ENCODE data around the gene TMEM271.
A peak's percentile ranks its signal among the peaks of the same experiment; 100 is the strongest.

Gene TMEM271, protein sequence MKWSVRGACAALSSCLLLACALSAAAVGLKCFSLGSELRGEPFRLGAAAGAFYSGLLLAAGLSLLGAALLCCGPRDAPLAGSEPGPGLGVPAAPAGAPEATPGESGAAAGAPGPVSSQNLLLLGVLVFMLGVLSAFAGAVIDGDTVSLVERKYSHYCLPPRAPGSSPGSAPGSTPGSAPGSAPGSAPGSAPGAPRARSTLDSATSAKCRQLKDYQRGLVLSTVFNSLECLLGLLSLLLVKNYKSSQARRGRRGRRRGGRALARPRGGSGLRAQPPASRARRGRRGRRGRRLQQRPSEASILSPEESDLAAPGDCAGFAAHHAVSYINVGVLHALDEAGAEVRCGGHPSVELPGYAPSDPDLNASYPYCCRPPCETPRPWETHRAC

GRCh38 chr4:576245-576821 lies at the start of gene TMEM271:
Gene TMEM271 (minus strand): TSS chr4:576295. CDS start chr4:576062, 233 bp downstream.
- DNase-seq = no peak

- no peak for DNase-seq
Observed at GRCh38 chr4:625631-626161, 49.6 kb upstream of the TMEM271 start.

GRCh38 chr4:624705-625590 lies 48.9 kb upstream of the TMEM271 start, which contains the start of gene PDE6B:
Gene PDE6B (plus strand): TSS chr4:625573. CDS start chr4:625627, 54 bp downstream.
- DNase-seq = no peak

DNA sequence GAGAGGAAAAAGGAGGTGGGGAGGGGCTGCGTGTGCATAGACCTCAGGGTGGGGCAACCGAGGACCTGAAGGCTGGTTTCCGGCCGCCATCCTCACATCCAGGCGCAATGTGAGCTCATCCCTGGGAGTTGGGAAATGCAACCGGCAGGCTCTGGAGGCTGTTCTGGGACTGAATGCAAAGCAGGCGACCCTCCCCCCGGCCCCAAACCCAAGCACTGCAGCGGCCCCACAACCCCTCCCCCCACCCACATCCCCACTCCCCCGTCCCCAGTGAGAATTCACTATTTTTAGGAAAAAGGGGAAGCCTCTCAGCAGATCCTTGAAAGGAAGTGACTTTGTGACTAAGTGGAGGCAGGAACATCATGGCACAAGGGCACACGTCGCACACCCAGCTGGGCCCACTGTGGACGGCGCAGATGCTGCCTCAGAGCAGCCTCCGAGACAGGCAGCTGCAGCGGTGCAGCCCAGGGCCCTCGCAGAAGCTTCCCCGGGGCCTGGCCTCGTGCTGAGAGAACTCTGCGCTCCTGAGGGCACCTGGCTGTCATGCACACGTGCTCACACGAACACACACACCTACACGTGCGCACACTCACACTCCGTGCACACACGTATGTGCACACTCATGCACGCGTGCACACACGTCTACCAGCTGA lies 47.9 kb upstream of the TMEM271 start:
- peak in 2 of 56 donors; percentile 21 to 22 for DNase-seq

DNA sequence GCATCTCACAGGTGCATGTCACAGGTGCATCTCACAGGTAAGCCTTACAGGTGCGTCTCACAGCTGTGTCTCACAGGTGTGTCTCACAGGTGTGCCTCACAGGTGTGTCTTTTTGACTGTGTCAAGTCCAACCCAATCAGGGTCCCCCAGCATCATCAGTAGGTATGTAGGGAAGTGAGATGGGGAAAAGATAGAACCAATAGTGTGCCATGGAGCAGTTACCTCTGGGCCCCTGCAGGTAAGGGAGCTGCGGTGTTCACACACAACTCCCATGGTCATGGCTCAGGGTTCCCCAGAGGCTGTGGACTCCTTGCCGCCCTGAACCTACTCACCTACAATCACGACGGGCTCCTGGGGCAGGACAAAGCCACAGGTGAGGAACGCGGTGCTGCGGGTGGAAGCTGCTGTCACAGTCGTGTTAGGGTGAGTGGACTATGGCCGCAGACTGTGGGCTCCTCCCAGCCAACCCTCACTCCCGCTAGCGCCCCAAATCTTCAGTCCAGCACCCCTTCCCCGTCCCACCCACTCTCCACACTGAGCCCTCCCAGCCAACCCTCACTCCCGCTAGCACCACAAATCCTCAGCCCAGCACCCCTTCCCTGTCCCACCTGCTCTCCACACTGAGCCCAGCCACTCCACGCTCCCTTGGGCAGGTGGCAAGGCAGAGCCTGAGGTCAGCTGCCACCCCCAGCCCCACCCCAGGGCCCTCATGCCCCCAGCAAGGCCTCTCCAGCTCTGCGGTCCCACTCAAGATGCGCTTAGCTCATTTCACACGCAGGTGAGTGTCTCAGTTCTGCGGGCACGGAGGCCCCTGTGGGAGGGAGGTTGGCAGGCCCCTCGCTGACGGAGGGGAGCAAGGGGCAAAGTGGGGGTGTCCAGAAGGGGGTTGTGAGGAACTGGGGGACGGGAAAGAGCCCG lies 47.2 kb upstream of the TMEM271 start:
- no peak for DNase-seq

DNA sequence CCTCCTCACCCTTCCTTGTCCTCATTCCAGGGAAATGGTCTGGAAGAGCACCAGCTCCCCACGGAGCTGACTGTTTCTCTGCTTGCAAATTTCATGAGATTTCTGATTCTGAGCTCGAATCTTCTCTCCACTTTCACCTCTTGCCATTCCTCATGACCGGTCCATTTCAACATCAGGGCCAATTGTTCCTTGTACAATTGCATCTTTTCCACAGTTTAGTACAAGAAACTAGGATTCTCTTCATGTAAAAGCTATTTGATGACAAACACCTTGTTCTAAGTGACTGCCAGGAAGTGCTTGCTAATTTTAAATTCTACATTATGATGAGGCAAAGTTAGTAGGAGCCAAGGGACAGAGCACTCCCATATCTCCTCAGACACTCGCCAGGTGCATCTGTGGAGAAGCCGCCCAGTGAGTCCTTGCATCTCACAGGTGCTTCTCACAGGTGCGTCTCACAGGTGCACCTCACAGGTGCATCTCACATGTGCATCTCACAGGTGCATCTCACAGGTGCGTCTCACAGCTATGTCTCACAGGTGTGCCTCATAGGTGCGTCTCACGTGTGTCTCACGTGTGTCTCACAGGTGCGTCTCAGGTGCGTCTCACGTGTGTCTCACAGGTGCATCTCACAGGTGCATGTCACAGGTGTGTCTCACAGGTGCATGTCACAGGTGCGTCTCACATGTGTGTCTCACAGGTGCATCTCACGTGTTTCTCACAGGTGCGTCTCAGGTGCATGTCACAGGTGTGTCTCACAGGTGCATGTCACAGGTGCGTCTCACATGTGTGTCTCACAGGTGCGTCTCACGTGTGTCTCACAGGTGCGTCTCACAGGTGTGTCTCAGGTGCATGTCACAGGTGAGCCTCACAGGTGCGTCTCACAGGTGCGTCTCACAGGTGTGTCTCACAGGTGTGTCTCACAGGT lies 46.2 kb upstream of the TMEM271 start:
- DNase-seq = no peak

DNA sequence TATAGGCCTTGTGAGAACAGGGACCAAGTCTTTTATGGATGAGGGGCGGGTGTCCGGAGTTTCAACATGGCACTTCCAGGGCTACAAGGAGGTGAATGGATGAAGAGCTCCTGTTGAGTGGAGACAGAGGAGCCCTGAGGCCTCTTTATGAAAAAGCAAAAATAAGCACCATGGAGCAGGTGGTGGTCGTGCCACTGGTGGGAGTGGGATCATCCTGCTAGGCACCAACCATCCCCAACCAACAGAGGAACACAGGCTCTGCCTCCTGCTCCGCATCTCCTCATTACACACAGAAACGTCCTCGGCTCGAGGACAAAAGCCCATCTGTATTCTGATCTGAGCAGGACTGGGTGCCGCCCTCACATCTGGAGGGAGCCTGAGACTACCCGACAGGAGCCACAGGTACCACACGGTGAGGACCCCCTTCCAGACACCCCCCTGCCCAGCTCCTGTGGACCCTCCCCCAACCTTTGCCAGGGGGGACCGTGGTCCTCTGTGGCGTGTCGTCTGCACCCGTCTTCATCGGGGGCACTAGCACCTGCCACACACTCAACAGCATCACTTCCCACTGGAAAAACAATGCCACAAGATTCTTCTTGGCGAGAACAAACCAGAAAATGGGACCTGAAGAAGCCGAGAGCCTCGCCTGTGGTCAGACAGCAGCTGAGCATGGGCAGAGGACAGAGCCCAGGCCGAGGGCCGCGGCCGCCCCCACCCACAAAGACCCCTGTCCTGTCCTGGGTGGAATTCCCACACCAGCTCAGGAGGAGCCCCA lies 45.4 kb upstream of the TMEM271 start:
- no peak for DNase-seq

- no peak for DNase-seq
Observed at GRCh38 chr4:620851-621261, 44.8 kb upstream of the TMEM271 start.

DNA sequence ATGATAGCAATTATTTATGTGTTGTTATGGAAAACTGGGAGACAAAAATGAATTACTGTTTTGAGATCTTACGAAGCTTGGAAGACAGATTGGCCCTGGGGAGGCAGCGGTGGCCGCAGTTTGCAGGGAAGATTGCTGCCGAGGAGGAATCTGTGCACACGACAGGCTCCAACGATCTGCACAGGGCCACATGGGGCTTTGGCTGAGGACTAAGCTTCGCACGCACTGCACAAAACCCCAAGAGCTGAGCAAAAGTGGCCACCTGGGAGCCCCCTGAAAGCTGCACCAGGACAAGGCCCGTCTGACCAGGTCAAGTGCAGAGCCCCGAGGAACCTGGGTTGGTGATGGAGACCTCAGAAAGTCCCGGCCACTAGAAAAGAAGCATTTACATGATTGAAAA lies 44.1 kb upstream of the TMEM271 start:
- no peak for DNase-seq

DNA sequence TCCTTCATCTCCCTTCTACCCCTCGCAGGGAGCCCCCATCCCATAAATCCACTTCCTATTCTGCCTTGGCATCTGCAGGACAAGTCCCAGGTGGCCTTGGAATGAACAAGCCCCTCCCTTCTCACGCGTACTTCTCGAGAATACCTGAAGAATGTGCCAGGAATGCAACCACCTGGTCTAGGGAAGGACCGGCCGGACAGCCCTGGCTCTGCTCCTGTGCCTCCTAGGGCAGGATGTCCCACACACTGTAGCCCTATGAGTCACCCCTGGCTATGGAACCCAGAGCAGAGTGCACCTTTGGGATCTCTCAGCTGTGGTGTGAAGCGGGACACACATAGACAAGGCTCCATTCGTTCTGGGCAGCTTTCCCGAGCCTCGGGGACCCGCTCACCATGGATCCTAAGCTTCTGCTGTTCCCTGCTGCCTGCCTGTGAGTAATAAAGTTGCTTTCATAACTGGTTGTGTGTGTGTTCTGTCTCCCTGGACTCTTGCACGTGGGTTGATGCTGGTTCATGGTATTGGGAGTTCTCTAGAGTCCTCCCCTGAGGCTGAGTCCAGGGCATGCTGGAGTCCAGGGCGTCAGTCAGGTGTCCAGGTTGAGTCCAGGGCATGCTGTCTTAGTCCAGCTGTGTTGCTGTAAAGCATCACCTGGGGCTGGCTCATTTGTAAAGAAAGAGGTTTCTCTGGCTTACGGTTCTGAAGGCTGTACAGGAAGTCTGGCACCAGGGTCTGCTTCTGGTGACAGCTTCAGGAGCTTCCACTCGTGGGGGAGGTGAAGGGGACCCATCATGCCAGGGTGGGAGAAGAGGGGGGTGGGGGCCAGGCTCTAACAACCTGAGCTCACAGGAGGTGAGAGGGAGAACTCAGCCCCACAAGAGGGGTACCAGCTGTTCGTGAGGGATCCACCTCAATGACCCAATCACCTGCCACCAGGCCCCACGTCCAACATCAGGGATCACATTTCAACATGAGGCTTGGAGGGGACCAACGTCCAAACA lies 41.8 kb upstream of the TMEM271 start:
- DNase-seq = no peak

- DNase-seq = no peak
Observed at GRCh38 chr4:616911-617643, 41.0 kb upstream of the TMEM271 start.

GRCh38 chr4:616091-616490 lies 40.0 kb upstream of the TMEM271 start:
- DNase-seq = no peak

- no peak for DNase-seq
Observed at GRCh38 chr4:613126-613525, 37.0 kb upstream of the TMEM271 start.

- DNase-seq = no peak
Observed at GRCh38 chr4:612749-613125, 36.6 kb upstream of the TMEM271 start.

- no peak for DNase-seq
Observed at GRCh38 chr4:612052-612748, 36.1 kb upstream of the TMEM271 start.
